ENCODE measurements around the gene MAD1L1.
"Not testable (repeated sequence)": the region's sequence is repeated elsewhere in the genome, so short reads cannot be mapped to it uniquely, and the experiment has no call there.

Gene MAD1L1

DNA sequence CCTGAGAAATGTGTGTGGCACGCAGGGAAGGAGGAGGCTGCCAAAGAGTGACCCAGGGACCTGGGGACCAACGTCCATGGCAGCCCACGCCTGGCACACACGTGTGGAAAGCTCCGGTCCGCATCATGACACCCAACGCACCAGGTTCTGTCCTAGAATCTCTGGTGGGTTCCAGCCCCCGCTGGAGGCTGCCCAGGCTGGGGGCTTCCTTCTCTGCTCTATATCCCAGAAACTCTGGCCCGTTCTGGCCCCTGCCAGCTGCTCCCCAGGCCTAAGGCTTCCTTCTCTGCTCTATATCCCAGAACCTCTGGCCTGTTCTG, 300.8 kb downstream of the MAD1L1 start:
- DNase-seq, result no peak

DNA sequence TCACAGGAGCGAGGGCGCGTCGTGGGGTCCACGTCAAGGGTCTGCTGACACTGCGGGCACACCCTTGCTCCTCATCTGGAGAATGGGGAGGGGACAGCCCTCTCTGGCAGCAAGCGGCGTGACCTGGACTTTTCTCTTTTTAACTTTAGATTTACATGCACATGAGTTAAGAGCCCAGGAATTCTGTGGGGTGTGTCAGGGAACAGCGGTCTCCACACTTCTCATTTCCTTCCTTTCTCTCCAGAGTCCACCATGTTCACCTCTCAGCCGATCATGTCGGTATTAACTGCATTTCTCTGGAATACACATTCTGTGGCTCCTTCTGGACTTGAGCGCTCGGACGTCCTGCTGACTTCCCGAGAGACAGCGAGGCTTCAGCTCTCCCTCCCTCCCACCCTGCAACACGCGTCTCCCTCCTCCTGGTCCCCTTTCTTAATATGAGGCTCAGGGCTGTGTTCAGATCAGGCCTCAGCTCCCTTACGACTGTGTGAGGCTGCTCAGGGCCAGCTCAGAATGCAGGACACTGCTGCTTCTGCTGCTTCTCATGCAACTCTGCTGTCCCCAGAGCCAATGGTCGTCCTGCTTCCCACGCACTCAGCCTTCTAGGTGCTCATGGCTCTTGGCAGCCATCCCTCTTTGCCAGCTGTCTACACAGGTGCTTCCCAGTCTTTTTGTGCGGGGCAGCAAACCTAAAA, 301.3 kb downstream of the MAD1L1 start:
- DNase-seq, result no peak

DNA sequence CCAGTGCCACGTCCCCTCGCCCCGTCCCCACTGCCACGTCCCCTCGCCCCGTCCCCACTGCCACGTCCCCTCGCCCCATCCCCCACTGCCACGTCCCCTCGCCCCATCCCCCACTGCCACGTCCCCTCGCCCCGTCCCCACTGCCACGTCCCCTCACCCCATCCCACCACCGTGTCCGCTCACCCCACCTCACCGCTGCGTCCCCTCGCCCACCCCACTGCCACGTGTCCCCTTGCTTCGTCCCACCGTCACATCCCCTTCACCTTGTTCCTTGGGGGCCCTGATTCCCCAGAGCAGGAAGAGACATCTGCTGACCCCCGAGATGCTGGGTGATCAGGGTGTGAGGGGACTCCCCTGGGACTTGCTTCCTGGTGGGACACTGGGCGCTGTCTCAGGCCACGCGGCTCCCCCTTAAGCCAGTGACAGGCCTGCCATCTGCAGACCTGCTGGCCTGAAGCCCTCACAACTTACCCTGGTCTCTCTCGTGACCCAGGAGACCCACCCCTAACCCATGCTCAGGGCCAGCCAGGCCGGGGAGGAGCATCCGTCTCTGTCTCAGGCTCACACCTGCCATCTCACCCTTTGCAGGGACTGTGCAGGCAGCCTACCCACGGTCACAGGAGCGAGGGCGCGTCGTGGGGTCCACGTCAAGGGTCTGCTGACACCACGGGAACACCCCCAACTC, 302.2 kb downstream of the MAD1L1 start:
- DNase-seq, result no peak

DNA sequence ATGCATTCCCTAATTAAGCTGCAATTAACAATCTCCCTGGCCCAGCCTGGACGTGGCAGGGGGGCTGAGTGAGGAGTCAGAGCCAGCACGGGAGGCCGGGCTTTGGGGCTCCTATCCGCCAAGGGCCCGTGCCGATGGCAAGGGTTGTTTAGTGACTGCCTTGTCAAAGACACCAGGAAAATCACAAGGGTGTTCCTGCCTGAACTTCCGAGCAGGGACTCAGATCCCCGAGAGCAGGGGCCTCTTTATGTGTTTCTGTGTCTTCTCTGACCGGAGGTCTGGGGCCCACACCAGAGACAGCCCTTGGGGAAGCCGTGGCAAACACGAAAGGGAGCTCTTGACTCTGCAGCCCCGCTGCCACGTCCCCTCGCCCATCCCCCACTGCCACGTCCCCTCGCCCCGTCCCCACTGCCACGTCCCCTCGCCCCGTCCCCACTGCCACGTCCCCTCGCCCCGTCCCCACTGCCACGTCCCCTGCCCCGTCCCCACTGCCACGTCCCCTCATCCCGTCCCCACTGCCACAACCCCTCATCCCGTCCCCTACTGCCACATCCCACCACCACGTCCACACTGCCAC, 303.3 kb downstream of the MAD1L1 start:
- DNase-seq, result not testable (repeated sequence)

DNA sequence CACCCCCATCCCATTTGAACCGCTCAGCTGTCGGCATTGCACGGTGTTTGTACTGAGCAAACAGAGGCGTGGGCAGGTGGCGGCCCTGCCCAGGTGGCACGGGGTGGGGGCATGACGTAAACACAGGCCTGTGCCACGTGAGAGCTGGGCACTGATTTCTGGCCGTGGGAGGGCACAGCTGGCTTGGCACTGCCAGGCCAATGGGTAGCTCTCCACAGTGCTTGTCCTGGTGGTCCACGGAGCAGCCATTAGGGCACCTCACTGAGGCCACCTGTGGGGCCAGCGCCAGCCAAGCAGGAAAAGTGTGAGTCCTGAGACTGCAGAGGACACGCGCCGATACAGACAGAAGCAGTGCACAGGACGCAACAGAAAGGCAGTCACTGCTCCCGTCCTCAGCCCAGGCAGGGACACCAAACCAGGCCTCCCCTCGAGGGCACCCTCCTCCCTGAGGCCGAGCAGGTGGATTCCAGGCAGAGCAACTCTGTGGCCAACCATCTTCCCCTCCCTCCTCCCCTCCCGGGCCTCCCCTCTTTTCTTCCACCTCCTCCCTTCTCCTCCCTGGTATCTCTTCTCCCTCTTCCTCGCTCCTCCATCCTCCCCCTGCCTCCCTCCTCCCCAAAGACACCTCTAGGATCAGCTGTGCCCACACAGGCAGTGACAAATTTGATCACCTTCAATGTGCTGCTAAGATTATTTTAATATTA, 303.9 kb downstream of the MAD1L1 start:
- DNase-seq, result no peak

- no peak for DNase-seq
These were observed 304.7 kb downstream of the MAD1L1 start for GRCh38 chr7:1927937-1928644.

DNA sequence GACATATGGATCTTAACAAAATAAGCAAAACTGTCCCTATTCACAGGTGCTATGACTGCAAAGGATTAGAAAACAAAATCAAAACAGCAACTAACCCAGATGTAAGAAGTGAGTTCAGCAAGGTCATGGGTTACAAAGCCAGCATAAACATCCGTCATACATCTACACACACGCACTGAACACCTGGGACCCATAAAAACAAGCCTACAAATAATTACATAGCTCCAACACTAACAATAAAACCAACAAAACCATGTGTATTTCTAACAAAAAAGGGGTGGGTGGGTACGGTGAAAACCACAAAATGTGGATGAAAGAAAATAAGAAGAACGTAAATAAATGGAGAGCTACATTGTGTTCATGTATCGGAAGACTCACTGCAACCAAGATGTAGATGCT, 305.8 kb downstream of the MAD1L1 start:
- no peak for DNase-seq

GRCh38 chr7:1925973-1926907, 306.5 kb downstream of the MAD1L1 start:
- no peak for DNase-seq

DNA sequence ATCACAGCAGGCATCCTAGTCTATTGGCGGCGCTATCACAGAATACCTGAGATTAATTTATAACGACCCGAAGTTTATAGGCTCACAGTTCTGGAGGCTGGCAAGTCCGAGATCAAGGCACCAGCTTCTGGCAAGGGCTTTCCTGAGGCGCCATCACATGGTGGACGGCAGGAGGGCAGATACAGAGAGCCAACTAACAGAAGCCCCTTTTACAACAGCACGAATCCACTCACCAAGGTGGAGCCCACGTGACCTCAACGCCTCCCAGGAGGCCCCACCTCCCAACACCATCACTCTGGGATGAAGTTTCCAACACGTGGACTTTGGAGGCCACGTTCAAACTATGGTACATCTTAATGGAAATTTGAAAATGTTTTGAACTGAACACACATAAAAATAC, 307.4 kb downstream of the MAD1L1 start:
- no peak for DNase-seq

DNA sequence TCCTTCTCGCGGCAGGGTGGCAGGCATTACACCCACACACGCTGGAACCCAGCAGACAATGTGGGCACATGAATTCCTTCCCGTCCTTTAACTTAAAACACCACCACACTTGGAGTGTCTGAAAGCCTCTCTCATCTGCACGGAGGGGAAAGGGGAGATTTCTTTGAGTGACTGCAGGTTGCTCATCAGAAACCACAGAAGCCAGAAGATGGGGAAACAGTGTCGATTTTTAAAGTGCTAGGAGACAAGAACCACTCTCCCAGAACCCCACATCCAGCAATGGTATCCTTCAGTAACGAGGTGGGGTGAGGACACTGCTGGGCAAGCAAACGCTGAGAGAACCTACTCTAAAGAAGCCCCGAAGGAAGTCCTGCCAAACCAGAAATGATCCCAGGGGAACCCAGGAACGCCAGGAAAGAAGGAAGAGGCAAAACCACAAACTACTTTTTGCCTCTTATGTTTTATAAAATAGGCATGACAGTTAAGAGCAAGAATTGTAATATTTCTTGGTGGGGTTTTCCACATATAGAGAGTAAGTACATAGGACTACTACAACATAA, 308.4 kb downstream of the MAD1L1 start:
- peak in 1 of 2 experiments; percentile 37 for DNase-seq

DNA sequence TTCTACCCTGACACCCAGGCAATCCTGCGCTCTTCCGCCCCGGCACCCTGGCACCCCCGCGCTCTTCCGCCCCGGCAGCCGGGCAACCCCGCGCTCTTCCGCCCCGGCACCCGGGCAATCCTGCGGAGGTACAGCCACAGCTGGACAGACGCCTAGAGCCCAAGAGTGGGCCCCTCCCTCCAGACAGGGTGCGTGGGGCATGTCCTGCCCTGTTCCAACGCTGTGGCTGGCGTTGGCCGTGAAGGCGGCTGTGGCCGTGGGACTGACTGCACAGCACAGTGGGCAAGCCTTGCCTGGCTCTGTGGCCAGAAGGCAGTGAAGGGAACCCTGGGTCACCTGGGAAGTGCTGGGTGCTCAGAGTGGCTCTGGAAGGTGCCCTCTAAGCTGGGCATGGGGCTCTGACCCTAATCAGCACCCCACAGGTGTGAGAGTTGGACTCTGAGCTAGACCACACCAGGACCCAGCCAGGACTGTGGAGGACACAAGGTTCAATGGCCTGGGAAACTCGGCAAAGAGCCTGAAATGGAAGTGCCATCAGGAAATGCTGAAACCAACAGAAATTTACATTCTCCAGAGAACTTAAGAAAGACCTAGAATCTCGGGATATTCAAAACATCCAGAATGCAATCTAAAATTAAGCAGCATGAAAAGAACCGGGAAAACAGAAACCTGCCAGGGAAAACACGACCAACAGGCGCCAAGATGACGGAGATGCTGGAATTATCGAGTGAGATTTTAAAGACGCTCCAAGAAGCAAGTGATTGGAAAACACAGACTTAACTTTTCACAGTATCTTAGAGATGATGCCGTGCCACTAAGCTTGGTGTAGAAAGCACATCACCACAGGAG, 309.1 kb downstream of the MAD1L1 start:
- DNase-seq, result no peak

DNA sequence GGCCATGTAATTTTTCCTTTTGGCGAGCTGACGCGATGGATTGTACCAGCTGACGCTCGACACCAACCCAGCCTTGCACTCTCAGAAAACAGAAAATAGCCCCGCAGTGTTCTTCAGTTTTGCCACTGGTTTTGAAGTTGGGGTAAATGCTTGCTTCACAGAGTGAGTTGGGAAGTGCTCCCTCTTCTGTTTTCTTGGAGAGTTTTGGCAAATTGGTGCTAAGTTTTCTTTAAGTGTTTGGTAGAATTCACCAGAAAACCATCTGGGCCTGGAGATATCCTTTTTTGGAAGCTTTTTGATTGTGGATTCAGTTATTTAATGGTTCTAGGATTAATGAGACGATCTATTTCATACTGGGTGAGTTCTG, 309.9 kb downstream of the MAD1L1 start:
- DNase-seq, result no peak

- DNase-seq, result no peak
These were observed 310.5 kb downstream of the MAD1L1 start for GRCh38 chr7:1922071-1922869.

- DNase-seq, result no peak
These were observed 311.9 kb downstream of the MAD1L1 start for GRCh38 chr7:1920881-1921280.

DNA sequence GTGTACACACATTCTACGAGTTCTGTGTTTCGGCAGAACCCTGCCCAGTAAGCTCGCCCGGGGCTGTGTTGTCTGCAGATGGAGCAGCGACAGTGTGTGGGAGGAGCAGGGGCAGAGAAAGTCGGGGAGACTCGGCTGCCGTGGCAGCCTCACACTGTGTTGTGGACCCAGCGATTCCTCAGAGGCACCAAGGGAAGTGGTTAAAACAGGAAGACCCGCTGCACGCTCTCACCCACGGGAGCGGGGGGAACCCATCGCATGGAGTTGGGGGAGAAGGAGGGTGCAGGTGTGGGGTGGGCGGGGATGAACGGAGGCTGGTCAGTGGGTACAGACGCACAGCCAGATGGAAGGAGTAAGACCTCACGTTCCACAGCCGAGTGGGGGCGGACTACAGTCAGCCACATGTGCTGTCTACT, 312.5 kb downstream of the MAD1L1 start:
- DNase-seq, result no peak

GRCh38 chr7:1919539-1920265, 313.0 kb downstream of the MAD1L1 start:
- DNase-seq, result no peak

GRCh38 chr7:1918881-1919525, 313.7 kb downstream of the MAD1L1 start:
- DNase-seq, result no peak

- no peak for DNase-seq
These were observed 314.6 kb downstream of the MAD1L1 start for GRCh38 chr7:1918063-1918645.

Data from NCI-H187 (cell line).